HEK293T (cell line): ENCODE data around the gene SERTAD2.

ENCODE experiments used
- ARNT ChIP-seq: fragments of 450-650 bp; IDR thresholded peaks from 2 replicates; pipeline ENCODE4 v1.6.1; 2017; ENCODE audit warnings: mild to moderate bottlenecking
- BHLHE40 ChIP-seq: fragments of 450-650 bp; IDR thresholded peaks from 2 replicates; pipeline ENCODE4 v1.6.1; 2016; ENCODE audit warnings: mild to moderate bottlenecking, moderate library complexity, borderline replicate concordance
- CTBP1 ChIP-seq: fragments of 450-650 bp; IDR thresholded peaks from 2 replicates; pipeline ENCODE4 v1.6.1; 2016; ENCODE audit warnings: borderline replicate concordance
- FOXA1 ChIP-seq: fragments of 450-650 bp; IDR thresholded peaks from 2 replicates; pipeline ENCODE4 v1.6.1; 2016; ENCODE audit warnings: mild to moderate bottlenecking
- FOXK2 ChIP-seq: fragments of 450-650 bp; IDR thresholded peaks from 2 replicates; pipeline ENCODE4 v1.6.1; 2016; ENCODE audit warnings: mild to moderate bottlenecking
- FOXM1 ChIP-seq: fragments of 450-650 bp; IDR thresholded peaks from 2 replicates; pipeline ENCODE4 v1.6.1; 2017; ENCODE audit warnings: mild to moderate bottlenecking, borderline replicate concordance
- NFRKB ChIP-seq: fragments of 450-650 bp; IDR thresholded peaks from 2 replicates; pipeline ENCODE4 v1.6.1; 2016; ENCODE audit warnings: mild to moderate bottlenecking, moderate library complexity
- SP1 ChIP-seq: fragments of 450-650 bp; IDR thresholded peaks from 2 replicates; pipeline ENCODE4 v1.6.1; 2017
- SUZ12 ChIP-seq: fragments of 450-650 bp; IDR thresholded peaks from 2 replicates; pipeline ENCODE4 v1.6.1; 2016; ENCODE audit warnings: mild to moderate bottlenecking

DNA sequence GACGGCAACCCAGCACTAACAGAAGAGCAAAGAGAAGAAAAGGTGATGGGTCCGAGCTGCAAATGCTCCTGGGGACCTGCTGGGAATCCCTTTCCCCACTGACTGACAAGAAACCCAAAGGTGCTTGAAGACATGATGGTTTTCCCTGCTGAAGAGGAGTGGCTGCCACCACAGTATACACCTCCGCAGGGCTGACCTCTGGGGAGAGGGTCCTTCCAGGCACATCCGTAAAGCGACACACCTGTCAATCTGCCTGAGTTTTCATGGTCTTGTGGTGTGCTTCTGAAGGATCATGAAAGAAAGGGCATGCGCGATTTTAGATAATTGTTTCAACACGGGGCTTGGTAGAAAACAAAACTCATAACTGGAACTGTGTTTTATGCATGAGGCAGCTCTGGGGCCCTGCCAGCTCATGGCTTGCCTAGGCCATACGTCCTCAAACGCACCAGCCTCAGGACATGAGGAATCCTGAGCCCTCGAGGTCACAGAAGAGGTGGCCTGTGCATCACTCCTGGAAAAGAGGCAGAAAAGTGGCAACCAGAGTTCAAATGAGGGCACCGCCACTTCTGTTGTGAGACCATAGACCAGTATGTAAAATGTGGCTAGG lies 51.8 kb downstream of the SERTAD2 start:
- TF ChIP-seq FOXM1 (no peak), FOXA1 (no peak), BHLHE40 (no peak), FOXK2 (no peak), ARNT (no peak), SP1 (no peak), CTBP1 (no peak), SUZ12 (no peak), NFRKB (no peak)
